Measurements from ENCODE around the gene TNNT1. TPM values are rescaled to one million over a fixed set of nuclear protein-coding genes. Genes with fewer than 3 reads are reported as not detected.

Gene TNNT1
- total RNA-seq, 6 experiments from 2014 or later, result 1.2 to 10.9 (median 1.6) TPM; not detected in 2

DNA sequence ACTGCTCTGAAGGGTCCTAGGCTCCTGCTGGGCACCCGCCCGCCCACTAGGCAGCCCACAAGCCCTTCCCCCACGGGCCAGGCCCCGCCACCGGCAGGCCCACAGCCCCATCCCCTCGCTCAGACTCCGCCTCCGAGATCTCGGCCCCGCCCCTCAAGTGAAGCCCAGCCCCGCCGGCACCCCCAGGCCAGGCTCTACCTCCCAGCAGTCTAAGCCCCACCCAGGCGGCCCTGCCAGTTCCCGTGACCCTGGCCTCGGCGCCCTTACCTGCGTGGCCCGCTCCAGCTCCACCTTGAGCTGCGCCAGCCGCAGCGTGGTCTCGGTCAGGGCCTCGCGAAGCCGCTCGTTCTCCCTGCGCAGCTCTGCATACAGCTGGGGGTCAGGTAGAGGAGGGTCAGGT, 57.1 kb downstream of the TNNT1 start:
- intact Hi-C loops (cut with DNase I), result no loop called here
- Histone ChIP-seq H3K4me3 (no peak overlapping the region), H3K36me3 (peaks cover 0 to 26% (median 9%) of the 10 kb centered on the region in 4 donors), H3K27me3 (no peaks in the 10 kb centered on the region), H3K9me3 (no peaks in the 10 kb centered on the region), H3K4me1 (peaks cover 0 to 11% (median 4%) of the 10 kb centered on the region in 4 donors), H3K27ac (no peak overlapping the region)
- ATAC-seq (no peak), DNase-seq (peak in 1 of 3 donors; percentile 46)
- 97% methylated on average over 11 of the region's 27 CpGs for WGBS (ENCODE audit: insufficient coverage, low coverage, low lambda C conversion rate, missing lambda C conversion rate)
- TF ChIP-seq POLR2A (IDR thresholded peaks at IDR 0.05), result no peak
- TF ChIP-seq, protein P1, sequence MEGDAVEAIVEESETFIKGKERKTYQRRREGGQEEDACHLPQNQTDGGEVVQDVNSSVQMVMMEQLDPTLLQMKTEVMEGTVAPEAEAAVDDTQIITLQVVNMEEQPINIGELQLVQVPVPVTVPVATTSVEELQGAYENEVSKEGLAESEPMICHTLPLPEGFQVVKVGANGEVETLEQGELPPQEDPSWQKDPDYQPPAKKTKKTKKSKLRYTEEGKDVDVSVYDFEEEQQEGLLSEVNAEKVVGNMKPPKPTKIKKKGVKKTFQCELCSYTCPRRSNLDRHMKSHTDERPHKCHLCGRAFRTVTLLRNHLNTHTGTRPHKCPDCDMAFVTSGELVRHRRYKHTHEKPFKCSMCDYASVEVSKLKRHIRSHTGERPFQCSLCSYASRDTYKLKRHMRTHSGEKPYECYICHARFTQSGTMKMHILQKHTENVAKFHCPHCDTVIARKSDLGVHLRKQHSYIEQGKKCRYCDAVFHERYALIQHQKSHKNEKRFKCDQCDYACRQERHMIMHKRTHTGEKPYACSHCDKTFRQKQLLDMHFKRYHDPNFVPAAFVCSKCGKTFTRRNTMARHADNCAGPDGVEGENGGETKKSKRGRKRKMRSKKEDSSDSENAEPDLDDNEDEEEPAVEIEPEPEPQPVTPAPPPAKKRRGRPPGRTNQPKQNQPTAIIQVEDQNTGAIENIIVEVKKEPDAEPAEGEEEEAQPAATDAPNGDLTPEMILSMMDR (IDR thresholded peaks at IDR 0.05), result no peak

DNA sequence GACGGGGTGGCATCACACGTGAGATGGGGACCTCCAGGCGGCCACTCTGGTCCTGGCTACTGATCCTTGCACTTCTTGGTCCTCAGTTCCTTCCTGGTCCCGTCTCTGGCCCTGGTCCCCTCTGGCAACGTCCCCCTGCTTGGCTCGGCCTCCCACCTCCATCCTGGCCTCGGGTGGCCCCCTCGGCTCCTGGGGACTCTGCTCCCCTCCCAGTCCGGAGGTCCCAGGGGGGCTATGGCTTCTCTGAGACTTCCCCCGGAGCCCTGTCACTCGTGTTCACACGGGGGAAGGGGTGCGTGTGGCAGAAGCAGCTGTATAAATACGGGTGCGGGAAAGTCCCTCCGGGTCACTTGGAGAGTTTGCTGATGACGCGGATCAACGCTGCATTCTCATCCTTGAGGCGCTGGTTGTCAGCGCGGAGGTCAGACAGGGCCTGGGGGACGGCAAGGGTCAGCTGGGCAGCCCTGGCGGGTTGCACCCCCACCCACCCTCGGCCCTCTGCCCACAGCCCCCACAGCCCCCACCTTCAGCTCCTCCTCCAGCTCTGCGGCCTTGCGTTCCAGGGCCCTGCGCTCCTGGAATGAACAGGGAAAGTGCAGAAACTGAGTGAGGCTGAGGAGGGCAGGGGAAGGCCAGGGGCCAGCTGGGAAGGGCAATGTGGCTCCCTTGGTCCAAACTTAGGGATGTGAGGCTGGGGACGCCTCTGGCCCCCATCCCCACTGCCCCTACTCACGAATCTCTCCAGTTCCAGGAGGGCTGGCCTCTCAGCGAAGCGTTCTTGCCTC, 57.7 kb downstream of the TNNT1 start:
- TF ChIP-seq POLR2A (IDR thresholded peaks at IDR 0.05), result no peak
- TF ChIP-seq, protein P1 (IDR thresholded peaks at IDR 0.05), result no peak
- intact Hi-C loops (cut with DNase I), result no loop called here
- H3K4me1 ChIP-seq, result peaks cover 0 to 12% (median 4%) of the 10 kb centered on the region in 4 donors
- DNase-seq, result peak in 1 of 3 donors; percentile 42
- no peak for ATAC-seq
- 100% methylated on average over 4 of the region's 32 CpGs for WGBS (ENCODE audit: insufficient coverage, low coverage, low lambda C conversion rate, missing lambda C conversion rate)
- no peak overlapping the region for H3K27ac ChIP-seq
- no peaks in the 10 kb centered on the region for H3K9me3 ChIP-seq
- H3K36me3 ChIP-seq, result peaks cover 0 to 26% (median 9%) of the 10 kb centered on the region in 4 donors
- H3K27me3 ChIP-seq, result no peaks in the 10 kb centered on the region
- no peak overlapping the region for H3K4me3 ChIP-seq

DNA sequence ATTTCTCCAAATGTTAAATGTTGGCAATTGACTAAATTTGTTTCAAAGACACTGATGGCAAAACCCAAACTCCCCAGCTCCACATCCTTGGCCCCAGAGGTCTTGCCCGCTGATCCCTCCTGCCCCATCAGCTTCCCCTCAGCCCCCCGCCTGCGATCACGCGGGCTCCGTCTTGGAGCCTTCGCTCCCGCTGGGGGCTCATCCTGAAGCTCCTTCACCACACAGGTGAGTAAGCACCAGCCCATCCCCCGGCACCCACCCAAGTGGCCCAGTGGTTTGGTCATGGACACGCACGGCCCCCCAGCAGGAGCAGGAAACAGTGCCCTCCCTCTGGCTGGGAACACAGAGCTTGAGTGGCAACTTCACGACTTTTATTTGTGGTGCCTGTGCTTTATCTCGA, 58.4 kb downstream of the TNNT1 start:
- Histone ChIP-seq H3K27me3 (no peaks in the 10 kb centered on the region), H3K9me3 (no peaks in the 10 kb centered on the region), H3K27ac (no peak overlapping the region), H3K4me1 (peaks cover 0 to 12% (median 4%) of the 10 kb centered on the region in 4 donors), H3K36me3 (peaks cover 0 to 26% (median 9%) of the 10 kb centered on the region in 4 donors), H3K4me3 (no peak overlapping the region)
- TF ChIP-seq, protein P1 (IDR thresholded peaks at IDR 0.05), result no peak
- no peak for TF ChIP-seq POLR2A (IDR thresholded peaks at IDR 0.05)
- ATAC-seq (no peak), DNase-seq (peak in 1 of 3 donors; percentile 46)
- 50% methylated on average over 2 of the region's 13 CpGs for WGBS (ENCODE audit: insufficient coverage, low coverage, low lambda C conversion rate, missing lambda C conversion rate)
- intact Hi-C loops (cut with DNase I), result no loop called here

DNA sequence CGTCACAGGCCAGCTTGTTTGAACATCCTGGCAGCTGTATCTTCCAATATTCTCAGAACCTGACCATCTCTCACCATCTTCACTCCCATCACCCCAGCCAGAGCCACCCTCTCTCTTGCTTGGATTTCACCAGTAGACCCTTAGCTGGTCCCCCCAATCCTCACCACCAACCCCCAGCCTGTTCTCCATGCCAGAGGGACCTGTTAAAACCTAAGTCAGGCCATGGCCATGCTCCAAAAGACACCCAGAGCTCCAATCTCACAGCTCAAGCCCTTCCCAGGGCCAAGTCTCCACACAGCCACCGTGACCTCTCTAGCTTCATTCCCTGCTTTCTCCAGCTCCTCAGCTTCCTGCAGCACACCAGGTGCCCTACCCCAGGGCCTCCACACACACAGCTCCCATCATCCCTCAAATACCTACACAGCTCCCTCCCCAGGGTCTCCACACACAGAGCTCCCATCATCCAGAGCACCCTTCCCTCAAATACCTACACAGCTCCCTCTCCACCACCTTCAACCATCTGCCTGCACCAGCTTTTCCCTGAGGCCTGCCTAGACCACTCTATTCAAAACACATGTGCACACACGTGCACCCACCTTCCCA, 59.6 kb downstream of the TNNT1 start:
- no peaks in the 10 kb centered on the region for H3K27me3 ChIP-seq
- H3K27ac ChIP-seq, result no peak overlapping the region
- 94% methylated on average over 3 of the region's 3 CpGs for WGBS (ENCODE audit: insufficient coverage, low coverage, low lambda C conversion rate, missing lambda C conversion rate)
- peaks cover 0 to 12% (median 4%) of the 10 kb centered on the region in 4 donors for H3K4me1 ChIP-seq
- peaks cover 0 to 17% (median 5%) of the 10 kb centered on the region in 4 donors for H3K36me3 ChIP-seq
- ATAC-seq, result no peak
- intact Hi-C loops (cut with DNase I), result no loop called here
- no peak for DNase-seq
- H3K9me3 ChIP-seq, result no peaks in the 10 kb centered on the region
- TF ChIP-seq, protein P1 (IDR thresholded peaks at IDR 0.05), result no peak
- TF ChIP-seq POLR2A (IDR thresholded peaks at IDR 0.05), result no peak
- H3K4me3 ChIP-seq, result no peak overlapping the region

Measured in right lobe of liver (tissue), 6 donors.